Upper lobe of right lung (tissue), 1 donor: ENCODE measurements around the gene RHOA. TPM values are rescaled to one million over a fixed set of nuclear protein-coding genes. Genes with fewer than 3 reads are reported as not detected.

ENCODE experiments used
- ATAC-seq: fragments of 200-7000 bp; cut with Tn5 transposase; one replicate; pipeline ENCODE4 v1.9.1; 2020; ENCODE audit warnings: mild to moderate bottlenecking, moderate library complexity
- DNase-seq: peaks from one replicate; pipeline ENCODE4 v3.0.0-alpha.2; 2020
- H3K27ac ChIP-seq: fragments of 200-600 bp; one replicate; pipeline ENCODE4 v1.8.0; 2022
- H3K27me3 ChIP-seq: fragments of 200-600 bp; one replicate; pipeline ENCODE4 v1.8.0; 2022; ENCODE audit warnings: mild to moderate bottlenecking
- H3K36me3 ChIP-seq: fragments of 200-600 bp; one replicate; pipeline ENCODE4 v1.8.0; 2022
- H3K4me1 ChIP-seq: fragments of 200-600 bp; one replicate; pipeline ENCODE4 v1.8.0; 2022
- H3K4me3 ChIP-seq: fragments of 200-600 bp; one replicate; pipeline ENCODE4 v1.8.0; 2022; ENCODE audit warnings: mild to moderate bottlenecking
- H3K9me3 ChIP-seq: fragments of 200-600 bp; one replicate; pipeline ENCODE4 v1.8.0; 2022
- intact Hi-C: fragments of 100-400 bp; cut with DNase I; formaldehyde crosslinking; loops from one replicate; pipeline ENCODE4 v1.11.0; 2022
- total RNA-seq: library from RNA; stranded (reverse); fragmentation: NEBNext Ultra II Directional; extraction: Animal tissue kit (Norgen Biotek cat#: 25700); gene quantifications from one replicate; pipeline ENCODE4 v1.2.1, GENCODE V29; 2021
- TF ChIP-seq, protein P1 (sequence below): fragments of 200-600 bp; IDR thresholded peaks from one replicate; pipeline ENCODE4 v1.8.0; 2022; ENCODE audit warnings: antibody characterized with exemption
- donor health status: DM: no; HTN: yes; CAD: no; lungs with severe emphysema.

RHOA gene
- total RNA-seq, 1 donor from 2014 or later: 543 TPM

DNA sequence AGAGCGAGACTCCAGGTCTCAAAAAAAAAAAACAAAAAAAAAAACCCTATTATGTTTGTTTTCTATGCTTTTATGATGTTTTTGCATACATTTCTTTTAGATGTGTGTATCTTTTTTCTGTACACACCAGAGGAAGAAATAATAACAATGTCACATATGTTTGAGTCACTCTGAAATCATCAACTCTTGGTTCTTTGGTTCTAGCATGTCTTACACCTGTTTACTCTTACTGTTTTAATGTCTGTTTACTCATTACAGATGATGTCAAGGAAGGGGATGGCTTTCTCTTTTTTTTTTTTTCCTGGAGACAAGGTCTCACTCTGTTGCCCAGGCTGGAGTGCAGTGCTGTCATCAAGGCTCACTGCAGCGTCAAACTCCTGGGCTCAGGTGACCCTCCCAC, 24.1 kb downstream of the RHOA start:
- Histone ChIP-seq H3K27me3 (no peaks in the 10 kb centered on the region), H3K4me3 (no peak overlapping the region), H3K36me3 (no peaks in the 10 kb centered on the region), H3K9me3 (no peaks in the 10 kb centered on the region), H3K4me1 (peaks cover 45% of the 10 kb centered on the region), H3K27ac (no peak overlapping the region)
- DNase-seq (no peak), ATAC-seq (no peak)
- intact Hi-C loops: no loop called here
- TF ChIP-seq, protein P1, sequence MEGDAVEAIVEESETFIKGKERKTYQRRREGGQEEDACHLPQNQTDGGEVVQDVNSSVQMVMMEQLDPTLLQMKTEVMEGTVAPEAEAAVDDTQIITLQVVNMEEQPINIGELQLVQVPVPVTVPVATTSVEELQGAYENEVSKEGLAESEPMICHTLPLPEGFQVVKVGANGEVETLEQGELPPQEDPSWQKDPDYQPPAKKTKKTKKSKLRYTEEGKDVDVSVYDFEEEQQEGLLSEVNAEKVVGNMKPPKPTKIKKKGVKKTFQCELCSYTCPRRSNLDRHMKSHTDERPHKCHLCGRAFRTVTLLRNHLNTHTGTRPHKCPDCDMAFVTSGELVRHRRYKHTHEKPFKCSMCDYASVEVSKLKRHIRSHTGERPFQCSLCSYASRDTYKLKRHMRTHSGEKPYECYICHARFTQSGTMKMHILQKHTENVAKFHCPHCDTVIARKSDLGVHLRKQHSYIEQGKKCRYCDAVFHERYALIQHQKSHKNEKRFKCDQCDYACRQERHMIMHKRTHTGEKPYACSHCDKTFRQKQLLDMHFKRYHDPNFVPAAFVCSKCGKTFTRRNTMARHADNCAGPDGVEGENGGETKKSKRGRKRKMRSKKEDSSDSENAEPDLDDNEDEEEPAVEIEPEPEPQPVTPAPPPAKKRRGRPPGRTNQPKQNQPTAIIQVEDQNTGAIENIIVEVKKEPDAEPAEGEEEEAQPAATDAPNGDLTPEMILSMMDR: no peak

- ATAC-seq (peak; percentile 76), DNase-seq (no peak)
- intact Hi-C loops: no loop called here
- H3K27me3 ChIP-seq: no peaks in the 10 kb centered on the region
- H3K4me1 ChIP-seq: peaks cover 45% of the 10 kb centered on the region
- H3K36me3 ChIP-seq: no peaks in the 10 kb centered on the region
- H3K27ac ChIP-seq: peak overlapping the region; percentile 4
- H3K4me3 ChIP-seq: no peak overlapping the region
- no peaks in the 10 kb centered on the region for H3K9me3 ChIP-seq
- TF ChIP-seq, protein P1: no peak
Measured at GRCh38 chr3:49386056-49386756, 25.6 kb downstream of the RHOA start.

- TF ChIP-seq, protein P1: no peak
- peaks cover 45% of the 10 kb centered on the region for H3K4me1 ChIP-seq
- no peaks in the 10 kb centered on the region for H3K27me3 ChIP-seq
- no peak for DNase-seq
- no peak for ATAC-seq
- intact Hi-C loops: no loop called here
- H3K4me3 ChIP-seq: no peak overlapping the region
- no peaks in the 10 kb centered on the region for H3K9me3 ChIP-seq
- H3K36me3 ChIP-seq: no peaks in the 10 kb centered on the region
- H3K27ac ChIP-seq: no peak overlapping the region
Measured at GRCh38 chr3:49385617-49386016, 26.2 kb downstream of the RHOA start.

GRCh38 chr3:49383387-49383786, 28.4 kb downstream of the RHOA start:
- no peak overlapping the region for H3K27ac ChIP-seq
- intact Hi-C loops: no loop called here
- no peaks in the 10 kb centered on the region for H3K9me3 ChIP-seq
- peaks cover 48% of the 10 kb centered on the region for H3K4me1 ChIP-seq
- H3K36me3 ChIP-seq: no peaks in the 10 kb centered on the region
- TF ChIP-seq, protein P1: no peak
- H3K27me3 ChIP-seq: no peaks in the 10 kb centered on the region
- DNase-seq: no peak
- no peak overlapping the region for H3K4me3 ChIP-seq
- ATAC-seq: no peak

DNA sequence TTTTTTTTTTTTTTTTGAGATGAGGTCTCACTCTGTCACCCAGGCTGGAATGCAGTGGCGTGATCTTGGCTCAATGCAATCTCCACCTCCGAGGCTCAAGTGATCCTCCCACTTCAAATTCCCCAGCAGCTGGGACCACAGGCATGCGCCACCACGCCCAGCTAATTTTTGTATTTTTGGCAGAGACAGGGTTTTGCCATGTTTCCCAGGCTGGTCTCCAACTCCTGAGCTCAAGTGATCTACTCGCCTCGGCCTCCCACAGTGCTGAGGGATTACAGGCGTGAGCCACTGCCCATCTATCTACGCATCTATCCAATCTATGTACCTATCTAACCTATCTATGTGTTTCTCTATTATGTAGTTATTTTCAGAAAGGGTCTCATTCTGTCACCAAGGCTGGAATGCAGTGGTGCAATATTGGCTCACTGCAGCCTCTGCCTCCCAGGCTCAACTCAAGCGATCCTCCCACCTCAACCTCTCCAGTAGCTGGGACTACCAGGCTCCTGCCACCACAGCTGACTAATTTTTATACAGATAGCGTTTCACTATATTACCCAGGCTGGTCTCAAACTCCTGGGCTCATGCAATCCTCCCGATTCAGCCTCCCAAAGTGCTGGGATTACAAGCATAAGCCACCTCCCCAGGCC, 33.4 kb downstream of the RHOA start:
- peak; percentile 89 for ATAC-seq
- intact Hi-C loops: no loop called here

More for the DNA sequence above, 33.4 kb downstream of the RHOA start:
- H3K27ac ChIP-seq: peak overlapping the region; percentile 3
- no peaks in the 10 kb centered on the region for H3K9me3 ChIP-seq
- H3K4me3 ChIP-seq: no peak overlapping the region
- peaks cover 23% of the 10 kb centered on the region for H3K36me3 ChIP-seq
- H3K4me1 ChIP-seq: peaks cover 26% of the 10 kb centered on the region
- TF ChIP-seq, protein P1: no peak
- peak; percentile 73 for DNase-seq
- no peaks in the 10 kb centered on the region for H3K27me3 ChIP-seq
